Measurements from ENCODE around the gene KLHL33.

- TF ChIP-seq CTCF (IDR thresholded peaks at IDR 0.05) (no peak), POLR2AphosphoS5 (IDR thresholded peaks at IDR 0.05) (no peak), POLR2A (IDR thresholded peaks at IDR 0.05) (no peak)
Measured at GRCh38 chr14:20413744-20414082, 22.3 kb downstream of the KLHL33 start.

Data from stomach (tissue), 4 donors.